ENCODE results near the gene TP53TG5.

Gene TP53TG5

DNA sequence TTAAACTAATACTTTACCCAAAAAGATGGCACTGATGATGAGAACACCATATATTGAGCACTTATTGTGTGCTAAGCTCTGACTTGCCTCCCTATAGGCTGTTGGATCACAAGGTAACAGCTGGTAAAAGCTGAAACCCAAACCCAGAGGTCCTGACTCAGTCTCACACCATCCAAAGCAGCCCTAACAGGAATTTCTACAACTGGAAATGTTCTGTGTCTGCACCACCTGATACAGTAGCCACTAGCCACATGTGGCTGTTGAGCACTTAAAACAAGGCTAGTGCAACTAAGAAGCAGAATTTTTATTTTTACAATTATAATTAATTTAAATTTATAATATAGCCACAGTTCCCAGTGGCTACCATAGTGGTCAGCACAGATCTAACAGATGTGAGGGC is 54.4 kb downstream of the TP53TG5 start:
- no peak for DNase-seq (ENCODE audit: low spot score)

DNA sequence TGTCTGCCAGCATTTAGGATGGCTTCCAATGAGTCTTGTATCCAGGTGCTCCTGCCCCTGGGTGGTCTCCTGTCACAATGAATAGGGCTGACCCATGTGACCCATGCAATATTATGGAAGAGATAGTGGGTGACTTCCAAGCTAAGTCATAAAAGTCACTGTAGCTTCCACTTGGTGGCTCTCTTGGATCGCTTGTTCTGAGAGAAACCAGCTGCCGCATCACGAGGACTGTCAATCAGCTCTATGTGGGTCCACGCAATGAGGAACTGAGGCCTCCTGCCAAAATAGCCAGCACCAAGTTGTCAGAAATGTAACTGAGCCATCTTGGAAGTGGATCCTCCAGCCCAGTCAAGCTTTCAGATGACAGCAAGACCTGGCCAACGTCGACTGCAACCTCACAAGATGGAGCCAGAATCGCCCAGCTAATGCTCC is 55.2 kb downstream of the TP53TG5 start:
- DNase-seq (ENCODE audit: low spot score): peak; percentile 58
